HepG2 (cell line): ENCODE data around the gene PRSS2.

ENCODE experiments used
- NFIB ChIP-seq: sonication (generic); formaldehyde crosslinking; IDR thresholded peaks from 2 replicates; pipeline ENCODE4 v1.9.0; 2021; ENCODE audit warnings: missing genetic modification reagents, mild to moderate bottlenecking, borderline replicate concordance
- ZBTB43 ChIP-seq: sonication (generic); formaldehyde crosslinking; conservative IDR thresholded peaks from 2 replicates; pipeline ENCODE4 v1.4.0; 2020; ENCODE audit warnings: missing genetic modification reagents
- TF ChIP-seq, protein P1 (sequence below), 2 experiments: sonication (generic) in 1 of 2; formaldehyde crosslinking in 1 of 2; IDR thresholded peaks; 2 replicates each; pipeline versions ENCODE4 v1.5.1 to v1.6.1; 2011 to 2020; ENCODE audit warnings: borderline replicate concordance in 1 of 2, low read depth in 1 of 2, low read length in 1 of 2, mild to moderate bottlenecking in 1 of 2, missing genetic modification reagents in 1 of 2, moderate library complexity in 1 of 2

- TF ChIP-seq ZBTB43 (no peak), NFIB (CRISPR knock-in tag) (no peak)
- TF ChIP-seq, protein P1, sequence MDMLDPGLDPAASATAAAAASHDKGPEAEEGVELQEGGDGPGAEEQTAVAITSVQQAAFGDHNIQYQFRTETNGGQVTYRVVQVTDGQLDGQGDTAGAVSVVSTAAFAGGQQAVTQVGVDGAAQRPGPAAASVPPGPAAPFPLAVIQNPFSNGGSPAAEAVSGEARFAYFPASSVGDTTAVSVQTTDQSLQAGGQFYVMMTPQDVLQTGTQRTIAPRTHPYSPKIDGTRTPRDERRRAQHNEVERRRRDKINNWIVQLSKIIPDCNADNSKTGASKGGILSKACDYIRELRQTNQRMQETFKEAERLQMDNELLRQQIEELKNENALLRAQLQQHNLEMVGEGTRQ (IDR thresholded peaks at IDR 0.05; ENCODE audit: low read depth, low read length) = no peak
- TF ChIP-seq, protein P1 (CRISPR knock-in tag; IDR thresholded peaks at IDR 0.05; ENCODE audit: borderline replicate concordance) = no peak
These were observed 15.1 kb downstream of the PRSS2 start for GRCh38 chr7:142785841-142786250.
